Measurements from ENCODE around the gene XRN2. TPM values are rescaled to one million over a fixed set of nuclear protein-coding genes. Genes with fewer than 3 reads are reported as not detected.

Gene XRN2, protein sequence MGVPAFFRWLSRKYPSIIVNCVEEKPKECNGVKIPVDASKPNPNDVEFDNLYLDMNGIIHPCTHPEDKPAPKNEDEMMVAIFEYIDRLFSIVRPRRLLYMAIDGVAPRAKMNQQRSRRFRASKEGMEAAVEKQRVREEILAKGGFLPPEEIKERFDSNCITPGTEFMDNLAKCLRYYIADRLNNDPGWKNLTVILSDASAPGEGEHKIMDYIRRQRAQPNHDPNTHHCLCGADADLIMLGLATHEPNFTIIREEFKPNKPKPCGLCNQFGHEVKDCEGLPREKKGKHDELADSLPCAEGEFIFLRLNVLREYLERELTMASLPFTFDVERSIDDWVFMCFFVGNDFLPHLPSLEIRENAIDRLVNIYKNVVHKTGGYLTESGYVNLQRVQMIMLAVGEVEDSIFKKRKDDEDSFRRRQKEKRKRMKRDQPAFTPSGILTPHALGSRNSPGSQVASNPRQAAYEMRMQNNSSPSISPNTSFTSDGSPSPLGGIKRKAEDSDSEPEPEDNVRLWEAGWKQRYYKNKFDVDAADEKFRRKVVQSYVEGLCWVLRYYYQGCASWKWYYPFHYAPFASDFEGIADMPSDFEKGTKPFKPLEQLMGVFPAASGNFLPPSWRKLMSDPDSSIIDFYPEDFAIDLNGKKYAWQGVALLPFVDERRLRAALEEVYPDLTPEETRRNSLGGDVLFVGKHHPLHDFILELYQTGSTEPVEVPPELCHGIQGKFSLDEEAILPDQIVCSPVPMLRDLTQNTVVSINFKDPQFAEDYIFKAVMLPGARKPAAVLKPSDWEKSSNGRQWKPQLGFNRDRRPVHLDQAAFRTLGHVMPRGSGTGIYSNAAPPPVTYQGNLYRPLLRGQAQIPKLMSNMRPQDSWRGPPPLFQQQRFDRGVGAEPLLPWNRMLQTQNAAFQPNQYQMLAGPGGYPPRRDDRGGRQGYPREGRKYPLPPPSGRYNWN
- 114 and 118 TPM in 2 replicates for total RNA-seq (2014; rRNA removed; shearing (Covaris generic))
- polyA plus RNA-seq (2015; cell fraction: cytosol; rRNA removed): 99.4 and 122 TPM in 2 replicates
- polyA plus RNA-seq (2015; cell fraction: nucleus; rRNA removed): 213 and 232 TPM in 2 replicates

DNA sequence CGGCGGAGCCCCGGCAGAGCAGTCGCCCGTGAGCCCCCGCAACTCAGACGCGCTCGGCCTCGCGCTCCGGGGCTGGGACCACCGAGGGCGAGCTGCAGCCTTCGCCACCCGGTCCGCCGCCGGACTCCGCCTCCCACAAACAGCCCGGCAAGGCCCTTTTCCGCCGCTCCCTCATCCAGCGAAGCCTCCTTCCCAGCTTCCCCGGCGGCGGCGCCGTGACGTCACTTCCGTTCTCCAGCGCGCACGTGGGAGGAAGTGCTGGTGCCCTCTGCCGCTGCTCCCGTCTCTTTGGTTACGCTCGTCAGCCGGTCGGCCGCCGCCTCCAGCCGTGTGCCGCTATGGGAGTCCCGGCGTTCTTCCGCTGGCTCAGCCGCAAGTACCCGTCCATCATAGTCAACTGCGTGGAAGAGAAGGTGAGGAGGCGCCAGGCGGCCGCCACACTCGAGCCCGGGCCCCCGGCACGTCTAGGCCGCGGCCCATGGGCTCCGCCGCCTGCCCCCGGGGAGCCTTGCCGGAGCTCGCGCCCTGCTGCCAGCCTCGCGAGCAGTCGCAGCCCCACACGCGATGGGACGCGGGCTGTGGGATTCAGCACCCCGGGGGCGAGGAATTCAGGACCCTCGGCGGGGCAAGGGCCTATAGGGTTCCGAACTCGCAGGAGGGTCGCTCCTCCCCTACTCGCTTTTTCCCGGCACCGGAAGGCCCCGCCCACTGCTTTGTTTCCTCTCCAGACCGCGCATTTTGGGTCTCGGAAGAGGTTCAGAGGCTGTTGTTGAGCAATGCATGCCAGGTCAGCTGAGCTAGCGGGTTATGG lies at the start of gene XRN2:
Gene XRN2, plus strand, starts transcription at position 271 of the 811 bp plus-strand sequence. Its CDS starts 68 bp downstream, at position 339.
- DNase-seq (ENCODE audit: low read depth): peak; percentile 91

DNA sequence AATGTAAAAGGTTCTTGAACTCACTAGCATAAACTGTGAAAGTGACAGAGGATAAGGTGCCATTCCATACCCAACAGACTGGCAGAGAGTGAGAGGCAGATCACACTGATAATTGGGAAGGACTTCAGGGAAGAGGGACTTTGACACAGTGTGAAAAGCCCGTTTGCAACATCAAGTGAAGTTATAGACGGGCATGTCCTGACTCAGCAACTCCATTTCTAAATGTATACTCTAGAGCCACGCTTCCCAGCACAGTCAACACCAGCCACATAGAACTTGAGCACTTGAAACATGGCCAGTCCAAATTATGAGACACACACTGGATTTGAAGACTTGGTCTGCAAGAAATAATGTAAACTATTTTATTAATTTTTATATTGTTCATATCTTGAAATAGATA lies 45.9 kb upstream of the XRN2 start:
- no peak for DNase-seq (ENCODE audit: low read depth)

DNA sequence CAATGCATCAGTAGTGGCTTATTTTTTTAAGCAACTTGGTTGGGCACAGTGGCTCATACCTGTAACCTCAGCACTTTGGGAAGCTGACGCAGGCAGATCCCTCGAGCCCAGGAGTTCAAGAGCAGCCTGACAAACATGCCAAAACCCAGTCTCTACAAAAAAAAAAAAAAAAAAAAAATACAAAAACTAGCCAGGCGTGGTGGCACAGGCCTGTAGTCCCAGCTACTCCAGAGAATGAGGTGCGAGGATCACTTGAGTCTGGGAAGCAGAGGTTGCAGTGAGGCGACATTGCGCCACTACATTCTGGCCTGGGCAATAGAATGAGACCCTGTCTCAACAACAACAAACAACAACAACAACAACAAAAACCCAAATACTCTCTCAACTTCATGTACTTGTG lies 44.7 kb upstream of the XRN2 start:
- DNase-seq (ENCODE audit: low read depth): no peak

DNA sequence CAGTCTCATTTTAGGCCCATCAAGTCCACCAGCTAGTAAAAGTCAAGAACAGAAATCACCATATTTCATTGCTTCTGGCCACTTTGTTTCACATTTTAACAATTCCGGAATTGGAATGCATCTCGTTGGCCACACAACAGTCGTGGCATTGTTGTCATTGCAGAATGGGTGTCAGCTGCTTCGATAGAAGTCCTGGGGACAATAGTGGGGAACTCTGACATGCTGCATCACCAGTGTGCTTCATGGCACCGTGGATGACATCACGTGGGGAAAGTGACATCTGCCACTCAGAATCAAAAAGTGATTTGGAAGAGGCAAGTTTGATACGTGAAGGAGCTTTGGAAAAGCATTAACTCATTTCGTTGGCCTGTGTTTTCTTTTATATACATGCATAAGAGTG lies 43.8 kb upstream of the XRN2 start:
- no peak for DNase-seq (ENCODE audit: low read depth)

DNA sequence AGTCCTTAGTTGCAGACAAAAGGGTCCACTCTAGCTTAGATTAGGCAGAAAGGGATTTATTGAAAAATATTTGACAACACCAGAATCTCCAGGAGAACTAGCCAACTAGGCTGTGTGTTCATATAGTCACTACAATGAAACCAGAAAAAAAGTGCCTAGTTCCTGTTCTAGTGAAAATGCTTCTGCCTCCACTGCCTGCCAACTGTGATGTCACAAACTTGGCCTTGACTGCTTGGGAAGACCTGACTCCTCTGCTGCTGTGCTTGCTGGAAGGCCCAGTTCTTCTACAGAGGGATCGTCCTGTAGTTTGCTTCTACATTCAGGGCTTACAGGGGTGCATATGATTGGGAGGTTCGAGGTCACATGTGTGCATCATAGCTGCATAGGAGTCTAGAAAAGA lies 40.3 kb upstream of the XRN2 start:
- DNase-seq (ENCODE audit: low read depth): no peak

DNA sequence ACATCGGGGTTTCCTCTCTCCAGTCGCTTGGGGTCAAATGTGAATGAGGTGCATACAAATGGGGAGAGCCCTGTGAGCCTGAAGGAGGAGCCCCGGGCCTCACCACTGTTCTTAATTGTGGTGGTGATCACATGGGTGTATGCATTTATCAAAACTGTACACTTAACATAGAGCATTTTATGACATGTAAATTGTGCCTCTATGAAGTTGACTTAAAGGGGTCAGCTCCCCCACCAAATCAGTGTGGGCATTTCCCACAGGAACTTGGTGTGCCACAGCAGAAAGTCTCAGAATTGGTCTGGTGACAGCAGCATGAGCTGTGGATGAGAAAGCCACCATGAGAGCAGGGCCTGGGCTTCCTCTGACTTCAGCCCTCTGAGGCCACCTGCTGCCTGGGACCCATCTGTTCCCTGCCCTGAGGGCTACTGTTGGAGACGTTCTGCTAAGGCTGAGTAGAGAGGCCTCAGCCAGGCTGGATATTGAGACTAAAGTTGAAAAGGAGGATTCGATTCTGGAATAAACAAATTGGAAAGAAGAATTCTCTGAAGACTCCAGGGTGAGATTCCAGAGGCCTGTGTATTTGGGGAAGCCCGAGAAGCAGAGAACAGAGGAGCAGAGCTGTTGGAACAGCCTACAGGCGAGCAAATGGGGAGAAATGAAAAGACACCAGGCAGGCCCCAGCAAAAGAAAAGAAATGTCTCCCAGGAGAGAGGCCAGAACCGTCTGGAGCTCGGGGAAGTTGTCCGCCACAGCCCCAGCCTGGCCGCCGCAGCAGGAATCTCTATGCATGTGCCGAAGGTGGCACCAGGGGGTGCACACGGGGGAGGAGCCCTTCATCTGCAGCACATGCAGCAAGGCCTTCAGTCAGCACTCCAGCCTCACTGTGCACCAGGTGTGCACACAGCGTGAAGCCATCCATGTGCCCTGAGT lies 37.6 kb upstream of the XRN2 start:
- DNase-seq (ENCODE audit: low read depth): no peak

DNA sequence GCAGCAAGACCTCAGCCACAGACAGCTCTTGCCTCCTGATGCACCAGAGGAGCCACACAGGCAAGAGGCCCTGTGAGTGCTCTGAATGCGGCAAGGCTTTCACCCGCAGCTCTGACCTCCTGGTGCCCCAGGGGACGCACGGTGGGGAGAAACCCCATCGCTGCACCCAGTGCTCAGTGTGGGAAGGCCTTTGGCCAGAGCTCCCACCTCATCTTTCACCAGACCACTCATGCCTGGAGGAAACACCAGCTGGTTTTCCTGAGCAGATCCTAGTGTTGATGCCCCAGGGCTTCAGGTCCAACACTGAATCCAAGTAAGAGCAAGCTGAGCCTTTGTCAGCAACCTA lies 37.0 kb upstream of the XRN2 start:
- no peak for DNase-seq (ENCODE audit: low read depth)

DNA sequence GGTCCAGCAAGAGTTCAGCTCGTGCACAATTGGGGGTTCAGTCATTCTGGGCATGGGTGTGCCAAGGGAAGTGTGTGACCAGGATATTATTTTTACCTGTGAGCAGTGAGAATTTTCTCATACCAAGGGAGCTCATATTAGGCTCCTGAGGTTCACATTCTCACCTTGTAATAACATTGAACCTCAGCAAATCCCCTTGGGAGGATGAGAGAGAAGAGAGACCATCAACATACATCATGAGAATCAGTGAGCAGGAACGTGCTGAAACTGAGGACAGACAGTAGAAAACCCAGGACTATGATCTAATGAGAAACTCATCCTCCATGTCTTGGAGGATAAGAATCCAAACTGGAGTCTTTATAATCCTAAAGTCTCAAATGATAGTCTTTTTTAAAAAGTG lies 33.4 kb upstream of the XRN2 start:
- no peak for DNase-seq (ENCODE audit: low read depth)

DNA sequence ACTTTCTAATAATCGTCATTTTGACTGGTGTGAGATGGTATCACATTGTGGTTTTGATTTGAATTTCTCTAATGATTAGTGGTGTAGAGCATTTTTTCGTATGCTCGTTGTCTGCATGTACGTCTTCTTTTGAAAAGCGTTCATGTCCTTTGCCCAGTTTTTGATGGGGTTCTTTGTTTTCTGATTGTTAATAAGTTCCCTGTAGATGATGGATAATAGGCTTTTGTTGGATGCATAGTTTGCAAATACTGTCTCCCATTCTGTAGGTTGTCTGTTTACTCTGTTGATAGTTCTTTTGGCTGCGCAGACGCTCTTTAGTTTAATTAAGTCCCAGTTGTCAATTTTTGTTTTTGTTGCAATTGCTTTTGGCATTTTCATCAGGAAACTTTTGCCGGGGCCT lies 32.3 kb upstream of the XRN2 start:
- no peak for DNase-seq (ENCODE audit: low read depth)

DNA sequence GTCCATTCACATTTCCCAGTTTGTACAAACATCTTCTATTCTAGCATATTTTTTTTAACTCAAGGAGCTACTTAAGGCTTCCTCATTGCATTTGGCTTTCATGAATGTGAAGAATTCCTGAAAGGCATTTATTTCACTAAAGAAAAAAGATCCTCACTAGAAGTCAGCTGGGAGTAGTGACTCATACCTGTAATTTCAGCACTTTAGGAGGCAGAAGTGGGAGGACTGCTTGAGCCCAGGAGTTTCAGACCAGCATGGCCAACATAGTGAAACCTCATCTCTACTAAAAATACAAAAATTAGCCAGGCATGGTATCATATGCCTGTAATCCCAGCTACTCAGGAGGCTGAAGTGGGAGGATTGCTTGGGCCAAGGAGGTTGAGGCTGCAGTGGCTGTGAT lies 30.9 kb upstream of the XRN2 start:
- no peak for DNase-seq (ENCODE audit: low read depth)

DNA sequence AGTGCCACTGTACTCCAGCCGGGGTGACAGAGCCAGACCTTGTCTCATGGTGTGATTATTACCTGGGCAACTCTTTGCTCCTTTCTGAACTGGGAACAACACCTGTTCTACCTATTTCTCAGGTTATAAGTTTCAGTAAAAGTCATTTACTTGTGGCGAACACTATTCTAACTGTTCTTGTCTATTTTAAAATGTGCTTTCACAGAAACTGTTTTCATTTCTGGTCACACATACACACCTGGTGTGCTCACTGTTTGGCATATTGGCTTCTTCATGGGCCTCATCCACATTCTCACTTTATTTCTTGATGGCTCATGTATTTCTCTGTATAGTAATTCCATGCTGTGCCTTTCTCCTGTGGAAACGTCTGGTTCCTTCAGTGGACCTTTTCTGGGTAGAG lies 30.5 kb upstream of the XRN2 start:
- DNase-seq (ENCODE audit: low read depth): no peak

DNA sequence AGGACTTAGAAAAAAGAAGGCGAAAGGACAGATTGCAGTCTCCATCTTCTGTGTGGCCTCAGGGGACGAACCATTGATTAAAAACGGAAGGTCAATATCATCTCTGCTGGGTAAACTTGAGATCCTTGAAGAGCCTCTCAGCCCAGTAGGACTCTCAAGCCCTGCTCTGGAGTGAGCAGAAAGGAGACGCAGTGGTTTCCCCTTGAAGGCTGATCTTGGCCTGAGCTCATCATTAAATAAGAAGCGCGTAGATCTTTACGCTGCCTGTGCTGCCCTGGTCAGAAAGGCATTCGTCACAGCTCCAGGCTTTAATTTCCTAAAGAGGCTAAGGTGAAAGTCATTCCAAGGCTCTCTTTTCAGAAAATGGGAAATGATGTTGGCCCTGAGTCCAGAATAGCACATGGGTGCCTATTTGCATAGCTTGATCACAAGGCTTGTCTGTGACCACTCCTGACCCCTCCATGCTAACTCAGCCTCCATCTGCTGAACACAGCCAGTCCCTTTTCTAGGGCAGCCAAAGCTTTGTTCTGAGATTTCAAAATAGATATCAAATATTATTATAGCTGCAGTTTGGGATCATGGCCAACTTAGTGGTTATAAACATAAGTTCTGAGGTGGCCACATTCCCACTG lies 29.3 kb upstream of the XRN2 start:
- DNase-seq (ENCODE audit: low read depth): no peak

DNA sequence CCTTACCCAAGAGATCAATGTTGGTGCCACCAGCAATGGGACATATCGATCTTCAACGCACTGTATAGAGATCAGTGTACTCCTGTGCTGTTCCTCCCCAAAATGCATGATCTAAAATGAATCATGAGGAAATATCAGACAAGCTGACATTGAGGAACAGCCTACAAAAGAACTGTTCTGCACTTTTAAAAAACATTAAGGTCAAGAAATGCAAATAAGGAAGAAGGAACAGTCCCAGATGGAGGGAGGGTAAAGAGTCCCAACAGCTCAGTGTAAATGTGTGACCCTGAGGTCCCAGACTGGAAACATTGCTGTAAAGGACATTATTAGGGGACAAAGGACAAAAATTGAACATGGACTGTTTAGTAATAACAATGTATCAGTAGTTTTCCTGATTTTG lies 24.3 kb upstream of the XRN2 start:
- no peak for DNase-seq (ENCODE audit: low read depth)

DNA sequence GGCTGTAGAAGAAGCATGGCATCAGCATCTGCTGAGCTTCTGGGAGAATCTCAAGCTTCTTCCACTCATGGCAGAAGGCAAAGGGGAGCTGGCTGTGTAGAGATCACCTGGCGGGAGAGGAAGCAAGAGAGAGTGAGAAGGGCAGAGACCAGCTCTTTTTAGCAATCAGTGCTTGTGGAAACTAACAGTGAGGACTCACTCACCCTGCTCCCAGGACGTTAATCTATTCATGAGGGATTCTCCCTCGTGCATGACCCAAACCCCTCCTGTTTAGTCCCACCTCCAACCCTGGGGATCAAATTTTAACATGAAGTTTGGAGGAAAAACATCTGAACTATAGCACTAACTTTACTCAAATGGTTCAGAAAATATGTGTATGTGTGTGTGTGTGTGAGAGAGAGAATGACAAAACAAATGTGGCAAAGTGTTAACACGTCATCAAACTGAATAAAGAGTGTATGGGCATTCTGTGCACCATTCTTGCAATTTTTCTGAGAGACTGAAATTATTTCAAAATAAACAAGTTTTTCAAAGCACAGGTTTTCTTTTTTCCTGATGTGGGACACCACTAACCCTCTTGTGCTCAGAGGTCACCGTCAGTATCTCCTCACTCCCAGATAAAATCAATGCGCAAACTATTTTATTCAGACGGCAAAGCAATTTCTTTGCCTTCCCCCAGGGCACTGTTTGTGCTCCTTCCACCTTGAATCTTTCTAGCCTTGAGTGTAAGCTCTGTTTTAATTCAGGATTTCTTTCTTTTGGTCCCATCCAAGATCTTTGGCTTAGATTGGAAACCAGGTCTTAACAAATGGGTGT lies 23.2 kb upstream of the XRN2 start:
- DNase-seq (ENCODE audit: low read depth): no peak

DNA sequence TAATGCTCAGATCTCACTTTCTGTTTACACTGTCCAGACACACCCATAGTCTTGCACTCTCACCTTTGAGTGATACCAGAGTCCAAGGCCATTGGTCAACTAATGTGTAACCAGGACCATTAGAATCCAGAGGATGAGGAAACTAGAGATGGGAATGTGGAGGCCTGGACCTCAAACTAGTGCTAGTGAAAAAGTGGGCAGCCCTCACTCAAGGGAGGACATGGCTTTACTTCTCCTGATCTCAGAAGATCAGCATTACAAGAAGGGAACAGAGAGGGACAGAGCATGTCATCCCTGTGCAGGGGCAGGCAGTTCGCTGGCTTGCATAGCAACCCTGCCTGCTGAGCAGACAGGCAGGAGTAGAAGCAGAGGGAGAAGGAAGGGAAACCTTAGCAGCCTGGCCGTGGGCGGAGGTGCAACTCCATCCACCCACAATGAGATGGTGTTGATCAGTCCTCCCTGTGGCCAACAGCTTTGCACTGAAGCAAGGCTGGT lies 22.6 kb upstream of the XRN2 start:
- no peak for DNase-seq (ENCODE audit: low read depth)

DNA sequence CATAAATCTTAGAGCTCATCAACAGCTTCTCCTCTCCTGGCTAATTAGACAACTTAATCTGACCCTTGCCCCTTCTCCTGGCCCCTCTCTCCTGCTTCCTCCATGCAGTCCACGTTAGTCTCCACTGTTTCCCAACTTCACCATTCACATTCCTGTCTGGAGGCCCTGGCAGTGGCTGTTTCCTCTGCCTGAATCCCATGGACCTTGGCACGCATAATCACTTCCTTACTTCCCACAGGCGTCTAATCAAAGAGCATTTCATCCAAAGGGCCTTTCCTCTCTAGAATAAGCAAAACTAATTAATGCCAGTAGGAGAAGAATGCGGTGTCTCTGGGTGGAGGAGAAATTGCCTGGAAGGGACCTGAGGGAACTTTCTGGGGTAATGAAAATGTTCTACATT lies 16.4 kb upstream of the XRN2 start:
- no peak for DNase-seq (ENCODE audit: low read depth)

DNA sequence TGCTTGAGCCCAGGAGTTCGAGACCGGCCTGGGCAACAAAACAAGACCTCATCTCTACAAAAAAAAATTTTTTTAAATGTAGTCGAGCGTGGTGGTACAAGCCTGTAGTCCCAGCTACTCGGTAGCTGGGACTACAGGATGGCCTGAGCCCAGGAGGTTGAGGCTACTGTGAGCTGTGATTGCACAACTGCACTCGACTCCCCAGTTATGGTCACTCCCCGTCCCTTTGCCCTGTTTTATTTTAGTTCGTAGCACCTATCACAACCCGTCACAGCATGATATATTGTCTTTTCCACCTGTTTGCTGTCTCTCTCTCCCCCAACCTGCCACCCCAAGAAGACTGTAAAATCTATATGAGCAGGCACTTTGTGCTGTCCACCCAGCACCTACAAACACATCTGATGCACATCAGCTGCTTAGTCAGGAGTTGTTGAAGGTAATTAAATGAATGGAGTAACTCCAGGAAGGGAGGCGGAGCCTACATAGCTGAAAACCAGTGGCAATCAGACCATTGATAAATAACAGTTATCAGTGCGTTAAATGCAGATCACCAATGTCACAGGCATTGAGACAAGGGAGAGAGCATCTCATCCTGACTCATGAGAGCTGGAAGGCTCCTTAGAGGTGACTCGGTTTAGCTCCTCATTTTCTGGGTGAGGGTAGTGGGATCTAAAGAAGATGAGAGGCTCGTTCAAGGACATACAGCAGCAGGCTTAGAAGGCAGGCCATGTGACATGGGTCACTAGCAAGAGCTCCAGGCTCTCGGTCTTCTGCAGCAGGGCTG lies 14.4 kb upstream of the XRN2 start:
- no peak for DNase-seq (ENCODE audit: low read depth)

DNA sequence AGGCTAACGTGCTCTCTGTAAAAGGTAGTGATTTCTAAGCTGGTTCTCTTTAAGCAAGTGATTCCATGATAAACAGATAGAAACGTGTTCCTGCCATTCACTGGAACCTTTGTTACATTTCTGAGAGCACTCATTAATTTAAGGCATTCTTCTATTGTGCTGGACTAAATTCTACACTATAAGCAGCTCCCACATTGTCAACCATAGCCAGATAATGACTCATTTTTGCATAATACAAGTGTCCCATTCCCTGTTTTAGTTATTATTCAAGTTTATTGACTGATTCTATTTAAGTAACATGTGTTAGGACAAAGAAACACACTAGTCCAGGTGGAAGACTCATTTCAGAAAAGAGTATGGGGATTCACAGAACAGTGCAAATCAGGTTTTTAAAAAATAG lies 13.5 kb upstream of the XRN2 start:
- DNase-seq (ENCODE audit: low read depth): no peak

Data from HT1080 (cell line).